ENCODE measurements around the gene MBD5.
"Not testable (repeated sequence)": the region's sequence is repeated elsewhere in the genome, so short reads cannot be mapped to it uniquely, and the experiment has no call there.

Gene MBD5

GRCh38 chr2:147989102-147989501 lies 31.8 kb upstream of the MBD5 start:
- Histone ChIP-seq H2AFZ (ENCODE audit: insufficient read depth, low read length, poor library complexity) (no peak overlapping the region), H3K4me1 (ENCODE audit: control insufficient read depth in 1 of 2, insufficient read depth in 2 of 2, low read length in 2 of 2) (no peaks in the 10 kb centered on the region), H3K79me1 (ENCODE audit: low read length) (no peaks in the 10 kb centered on the region), H2BK5ac (ENCODE audit: low read depth, low read length, poor library complexity) (no peak overlapping the region), H3K27me3 (ENCODE audit: insufficient read depth, low read length) (no peaks in the 10 kb centered on the region), H3K4ac (ENCODE audit: low read depth, low read length) (no peak overlapping the region), H4K12ac (ENCODE audit: low read depth, low read length) (no peak overlapping the region), H3K4me2 (ENCODE audit: low read length) (no peak overlapping the region), H3K79me2 (ENCODE audit: control insufficient read depth, insufficient read depth, low read length, poor library complexity) (no peaks in the 10 kb centered on the region), H4K91ac (ENCODE audit: low read depth, low read length) (no peak overlapping the region), H2BK120ac (ENCODE audit: insufficient read depth, low read length, poor library complexity) (no peak overlapping the region), H3K14ac (ENCODE audit: low read length) (no peak overlapping the region), H3K9ac (ENCODE audit: low read length) (no peak overlapping the region), H3K9me3 (ENCODE audit: insufficient read depth, low read depth, low read length) (no peaks in the 10 kb centered on the region), H2AK5ac (ENCODE audit: low read length) (no peak overlapping the region), H3K18ac (ENCODE audit: low read length) (no peak overlapping the region), H3K27ac (ENCODE audit: low read depth, low read length) (no peak overlapping the region), H3K4me3 (ENCODE audit: low read depth, low read length) (no peak overlapping the region), H3K36me3 (ENCODE audit: control insufficient read depth in 1 of 2, insufficient read depth in 2 of 2, low read length in 2 of 2) (no peaks in the 10 kb centered on the region), H2BK12ac (ENCODE audit: low read length) (no peak overlapping the region), H3K23ac (ENCODE audit: low read length) (no peak overlapping the region), H4K8ac (ENCODE audit: low read depth, low read length) (no peak overlapping the region)
- DNase-seq, result no peak
- WGBS (ENCODE audit: extremely low coverage, insufficient coverage, insufficient read length), result no CpG with 5 or more reads among the region's 3 CpGs

GRCh38 chr2:147989809-147990403 lies 31.0 kb upstream of the MBD5 start:
- H2BK5ac ChIP-seq (ENCODE audit: low read depth, low read length, poor library complexity), result no peak overlapping the region
- no peaks in the 10 kb centered on the region for H3K9me3 ChIP-seq (ENCODE audit: insufficient read depth, low read depth, low read length)
- no peak overlapping the region for H3K4me2 ChIP-seq (ENCODE audit: low read length)
- no peak overlapping the region for H2BK120ac ChIP-seq (ENCODE audit: insufficient read depth, low read length, poor library complexity)
- H2BK12ac ChIP-seq (ENCODE audit: low read length), result no peak overlapping the region
- H3K79me1 ChIP-seq (ENCODE audit: low read length), result no peaks in the 10 kb centered on the region
- no peak overlapping the region for H3K18ac ChIP-seq (ENCODE audit: low read length)
- H3K79me2 ChIP-seq (ENCODE audit: control insufficient read depth, insufficient read depth, low read length, poor library complexity), result no peaks in the 10 kb centered on the region
- no peak overlapping the region for H4K12ac ChIP-seq (ENCODE audit: low read depth, low read length)
- no peaks in the 10 kb centered on the region for H3K27me3 ChIP-seq (ENCODE audit: insufficient read depth, low read length)
- no peak overlapping the region for H3K23ac ChIP-seq (ENCODE audit: low read length)
- no CpG with 5 or more reads among the region's 4 CpGs for WGBS (ENCODE audit: extremely low coverage, insufficient coverage, insufficient read length)
- H3K4me3 ChIP-seq (ENCODE audit: low read depth, low read length), result no peak overlapping the region
- no peak overlapping the region for H3K4ac ChIP-seq (ENCODE audit: low read depth, low read length)
- no peak overlapping the region for H3K27ac ChIP-seq (ENCODE audit: low read depth, low read length)
- peak; percentile 3 to 55 for DNase-seq
- no peak overlapping the region for H4K8ac ChIP-seq (ENCODE audit: low read depth, low read length)
- H3K9ac ChIP-seq (ENCODE audit: low read length), result no peak overlapping the region
- H4K91ac ChIP-seq (ENCODE audit: low read depth, low read length), result no peak overlapping the region
- no peak overlapping the region for H2AFZ ChIP-seq (ENCODE audit: insufficient read depth, low read length, poor library complexity)
- no peaks in the 10 kb centered on the region for H3K4me1 ChIP-seq (ENCODE audit: control insufficient read depth in 1 of 2, insufficient read depth in 2 of 2, low read length in 2 of 2)
- H3K36me3 ChIP-seq (ENCODE audit: control insufficient read depth in 1 of 2, insufficient read depth in 2 of 2, low read length in 2 of 2), result no peaks in the 10 kb centered on the region
- no peak overlapping the region for H3K14ac ChIP-seq (ENCODE audit: low read length)
- H2AK5ac ChIP-seq (ENCODE audit: low read length), result no peak overlapping the region

GRCh38 chr2:147994965-147995364 lies 25.9 kb upstream of the MBD5 start:
- H3K79me1 ChIP-seq (ENCODE audit: low read length); H3K4me2 ChIP-seq (ENCODE audit: low read length); H3K14ac ChIP-seq (ENCODE audit: low read length); H3K18ac ChIP-seq (ENCODE audit: low read length); H3K27me3 ChIP-seq (ENCODE audit: insufficient read depth, low read length); H3K9ac ChIP-seq (ENCODE audit: low read length); H2BK120ac ChIP-seq (ENCODE audit: insufficient read depth, low read length, poor library complexity); H3K4ac ChIP-seq (ENCODE audit: low read depth, low read length); DNase-seq; H3K23ac ChIP-seq (ENCODE audit: low read length); H2BK5ac ChIP-seq (ENCODE audit: low read depth, low read length, poor library complexity); H4K8ac ChIP-seq (ENCODE audit: low read depth, low read length); H3K9me3 ChIP-seq (ENCODE audit: insufficient read depth, low read depth, low read length); H4K91ac ChIP-seq (ENCODE audit: low read depth, low read length); H3K79me2 ChIP-seq (ENCODE audit: control insufficient read depth, insufficient read depth, low read length, poor library complexity); H2BK12ac ChIP-seq (ENCODE audit: low read length); H2AFZ ChIP-seq (ENCODE audit: insufficient read depth, low read length, poor library complexity); H4K12ac ChIP-seq (ENCODE audit: low read depth, low read length); H3K4me1 ChIP-seq (ENCODE audit: control insufficient read depth in 1 of 2, insufficient read depth in 2 of 2, low read length in 2 of 2); H3K27ac ChIP-seq (ENCODE audit: low read depth, low read length); H3K36me3 ChIP-seq (ENCODE audit: control insufficient read depth in 1 of 2, insufficient read depth in 2 of 2, low read length in 2 of 2); H2AK5ac ChIP-seq (ENCODE audit: low read length); H3K4me3 ChIP-seq (ENCODE audit: low read depth, low read length): not testable (repeated sequence)
- WGBS (ENCODE audit: extremely low coverage, insufficient coverage, insufficient read length), result no CpG with 5 or more reads among the region's 7 CpGs

GRCh38 chr2:147996828-147997227 lies 24.1 kb upstream of the MBD5 start:
- H2BK120ac ChIP-seq (ENCODE audit: insufficient read depth, low read length, poor library complexity), result no peak overlapping the region
- H3K79me1 ChIP-seq (ENCODE audit: low read length), result no peaks in the 10 kb centered on the region
- DNase-seq, result no peak
- H3K27ac ChIP-seq (ENCODE audit: low read depth, low read length), result no peak overlapping the region
- H3K79me2 ChIP-seq (ENCODE audit: control insufficient read depth, insufficient read depth, low read length, poor library complexity), result no peaks in the 10 kb centered on the region
- no peak overlapping the region for H2BK12ac ChIP-seq (ENCODE audit: low read length)
- H2BK5ac ChIP-seq (ENCODE audit: low read depth, low read length, poor library complexity), result no peak overlapping the region
- no peak overlapping the region for H4K91ac ChIP-seq (ENCODE audit: low read depth, low read length)
- H3K4me2 ChIP-seq (ENCODE audit: low read length), result no peak overlapping the region
- no peak overlapping the region for H3K4me3 ChIP-seq (ENCODE audit: low read depth, low read length)
- no peak overlapping the region for H3K18ac ChIP-seq (ENCODE audit: low read length)
- H4K8ac ChIP-seq (ENCODE audit: low read depth, low read length), result no peak overlapping the region
- no peak overlapping the region for H4K12ac ChIP-seq (ENCODE audit: low read depth, low read length)
- H3K4ac ChIP-seq (ENCODE audit: low read depth, low read length), result no peak overlapping the region
- H2AK5ac ChIP-seq (ENCODE audit: low read length), result no peak overlapping the region
- no peaks in the 10 kb centered on the region for H3K4me1 ChIP-seq (ENCODE audit: control insufficient read depth in 1 of 2, insufficient read depth in 2 of 2, low read length in 2 of 2)
- H3K27me3 ChIP-seq (ENCODE audit: insufficient read depth, low read length), result no peaks in the 10 kb centered on the region
- H3K36me3 ChIP-seq (ENCODE audit: control insufficient read depth in 1 of 2, insufficient read depth in 2 of 2, low read length in 2 of 2), result peaks cover 3% of the 10 kb centered on the region in 2 experiments
- no peak overlapping the region for H2AFZ ChIP-seq (ENCODE audit: insufficient read depth, low read length, poor library complexity)
- no peak overlapping the region for H3K9ac ChIP-seq (ENCODE audit: low read length)
- no peak overlapping the region for H3K23ac ChIP-seq (ENCODE audit: low read length)
- H3K14ac ChIP-seq (ENCODE audit: low read length), result no peak overlapping the region
- peaks cover 2% of the 10 kb centered on the region for H3K9me3 ChIP-seq (ENCODE audit: insufficient read depth, low read depth, low read length)
